ENCODE results near the gene PPP2R5C. TPM values are rescaled to one million over a fixed set of nuclear protein-coding genes. Genes with fewer than 3 reads are reported as not detected.

The PPP2R5C gene
- total and polyA plus RNA-seq, 9 of the 15 experiments (the other 6 are each of a cell fraction or from before 2014, with no cell fraction given) = 284 to 617 (median 395) TPM

DNA sequence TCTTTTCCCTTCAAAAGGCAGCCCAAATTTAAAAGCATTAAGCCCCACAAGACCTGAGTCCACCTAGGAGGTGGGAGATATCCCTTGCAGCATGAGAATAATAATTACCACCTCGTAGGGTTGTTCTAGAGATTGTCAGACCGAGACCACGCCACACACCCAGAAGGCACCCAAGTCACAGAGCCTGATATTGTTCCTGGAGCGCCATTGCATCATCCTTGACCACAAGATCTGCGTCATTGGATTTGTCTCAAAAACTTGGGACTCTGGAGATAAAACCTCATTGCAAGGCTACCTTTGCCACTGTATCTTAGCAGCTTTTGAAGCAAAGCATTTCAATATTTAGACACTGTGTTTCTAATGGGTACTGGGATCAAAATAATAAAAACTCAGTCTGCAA is 29.4 kb upstream of the PPP2R5C start (continued):
- TF ChIP-seq JUND (IDR thresholded peaks at IDR 0.05; ENCODE audit: borderline replicate concordance, low read depth, low read length) (peak; percentile 92), JUND (tag; IDR thresholded peaks at IDR 0.05; ENCODE audit: borderline replicate concordance, low read depth, low read length) (peak; percentile 81; the same call in 2 of the 3 replicates), MYC (IDR thresholded peaks at IDR 0.05; ENCODE audit: low read depth, low read length) (peak; percentile 47), MYC (CRISPR knock-in tag; IDR thresholded peaks at IDR 0.05; ENCODE audit: borderline replicate concordance, low read depth) (no peak), HOXB6 (CRISPR knock-in tag; IDR thresholded peaks at IDR 0.05; ENCODE audit: borderline replicate concordance) (no peak), SNAPC5 (CRISPR knock-in tag; IDR thresholded peaks at IDR 0.05) (no peak), ZBTB2 (IDR thresholded peaks at IDR 0.05) (no peak), NFIX (CRISPR knock-in tag; IDR thresholded peaks at IDR 0.05; ENCODE audit: low read depth) (no peak), TCF7L2 (IDR thresholded peaks at IDR 0.05; ENCODE audit: low read depth, low read length) (no peak), NRF1 (conservative IDR thresholded peaks at IDR 0.05 in 1 of 2, IDR thresholded peaks at IDR 0.05 in 1 of 2) (no peak), CREB3L1 (IDR thresholded peaks at IDR 0.05; ENCODE audit: borderline replicate concordance, low read depth) (no peak), MEIS2 (IDR thresholded peaks at IDR 0.05; ENCODE audit: partially characterized antibody) (no peak), SPI1 (IDR thresholded peaks at IDR 0.05; ENCODE audit: borderline replicate concordance, low read depth, low read length) (no peak), ZNF444 (CRISPR knock-in tag; IDR thresholded peaks at IDR 0.05) (no peak)
- TF ChIP-seq, protein P1, sequence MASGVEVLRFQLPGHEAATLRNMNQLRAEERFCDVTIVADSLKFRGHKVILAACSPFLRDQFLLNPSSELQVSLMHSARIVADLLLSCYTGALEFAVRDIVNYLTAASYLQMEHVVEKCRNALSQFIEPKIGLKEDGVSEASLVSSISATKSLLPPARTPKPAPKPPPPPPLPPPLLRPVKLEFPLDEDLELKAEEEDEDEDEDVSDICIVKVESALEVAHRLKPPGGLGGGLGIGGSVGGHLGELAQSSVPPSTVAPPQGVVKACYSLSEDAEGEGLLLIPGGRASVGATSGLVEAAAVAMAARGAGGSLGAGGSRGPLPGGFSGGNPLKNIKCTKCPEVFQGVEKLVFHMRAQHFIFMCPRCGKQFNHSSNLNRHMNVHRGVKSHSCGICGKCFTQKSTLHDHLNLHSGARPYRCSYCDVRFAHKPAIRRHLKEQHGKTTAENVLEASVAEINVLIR (CRISPR knock-in tag; IDR thresholded peaks at IDR 0.05) = 0 out of 2 replicates have a peak, but pooled peaks have one; percentile 40
- TF ChIP-seq, protein P2, sequence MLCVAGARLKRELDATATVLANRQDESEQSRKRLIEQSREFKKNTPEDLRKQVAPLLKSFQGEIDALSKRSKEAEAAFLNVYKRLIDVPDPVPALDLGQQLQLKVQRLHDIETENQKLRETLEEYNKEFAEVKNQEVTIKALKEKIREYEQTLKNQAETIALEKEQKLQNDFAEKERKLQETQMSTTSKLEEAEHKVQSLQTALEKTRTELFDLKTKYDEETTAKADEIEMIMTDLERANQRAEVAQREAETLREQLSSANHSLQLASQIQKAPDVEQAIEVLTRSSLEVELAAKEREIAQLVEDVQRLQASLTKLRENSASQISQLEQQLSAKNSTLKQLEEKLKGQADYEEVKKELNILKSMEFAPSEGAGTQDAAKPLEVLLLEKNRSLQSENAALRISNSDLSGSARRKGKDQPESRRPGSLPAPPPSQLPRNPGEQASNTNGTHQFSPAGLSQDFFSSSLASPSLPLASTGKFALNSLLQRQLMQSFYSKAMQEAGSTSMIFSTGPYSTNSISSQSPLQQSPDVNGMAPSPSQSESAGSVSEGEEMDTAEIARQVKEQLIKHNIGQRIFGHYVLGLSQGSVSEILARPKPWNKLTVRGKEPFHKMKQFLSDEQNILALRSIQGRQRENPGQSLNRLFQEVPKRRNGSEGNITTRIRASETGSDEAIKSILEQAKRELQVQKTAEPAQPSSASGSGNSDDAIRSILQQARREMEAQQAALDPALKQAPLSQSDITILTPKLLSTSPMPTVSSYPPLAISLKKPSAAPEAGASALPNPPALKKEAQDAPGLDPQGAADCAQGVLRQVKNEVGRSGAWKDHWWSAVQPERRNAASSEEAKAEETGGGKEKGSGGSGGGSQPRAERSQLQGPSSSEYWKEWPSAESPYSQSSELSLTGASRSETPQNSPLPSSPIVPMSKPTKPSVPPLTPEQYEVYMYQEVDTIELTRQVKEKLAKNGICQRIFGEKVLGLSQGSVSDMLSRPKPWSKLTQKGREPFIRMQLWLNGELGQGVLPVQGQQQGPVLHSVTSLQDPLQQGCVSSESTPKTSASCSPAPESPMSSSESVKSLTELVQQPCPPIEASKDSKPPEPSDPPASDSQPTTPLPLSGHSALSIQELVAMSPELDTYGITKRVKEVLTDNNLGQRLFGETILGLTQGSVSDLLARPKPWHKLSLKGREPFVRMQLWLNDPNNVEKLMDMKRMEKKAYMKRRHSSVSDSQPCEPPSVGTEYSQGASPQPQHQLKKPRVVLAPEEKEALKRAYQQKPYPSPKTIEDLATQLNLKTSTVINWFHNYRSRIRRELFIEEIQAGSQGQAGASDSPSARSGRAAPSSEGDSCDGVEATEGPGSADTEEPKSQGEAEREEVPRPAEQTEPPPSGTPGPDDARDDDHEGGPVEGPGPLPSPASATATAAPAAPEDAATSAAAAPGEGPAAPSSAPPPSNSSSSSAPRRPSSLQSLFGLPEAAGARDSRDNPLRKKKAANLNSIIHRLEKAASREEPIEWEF (CRISPR knock-in tag; IDR thresholded peaks at IDR 0.05) = no peak
- TF ChIP-seq, protein P3, sequence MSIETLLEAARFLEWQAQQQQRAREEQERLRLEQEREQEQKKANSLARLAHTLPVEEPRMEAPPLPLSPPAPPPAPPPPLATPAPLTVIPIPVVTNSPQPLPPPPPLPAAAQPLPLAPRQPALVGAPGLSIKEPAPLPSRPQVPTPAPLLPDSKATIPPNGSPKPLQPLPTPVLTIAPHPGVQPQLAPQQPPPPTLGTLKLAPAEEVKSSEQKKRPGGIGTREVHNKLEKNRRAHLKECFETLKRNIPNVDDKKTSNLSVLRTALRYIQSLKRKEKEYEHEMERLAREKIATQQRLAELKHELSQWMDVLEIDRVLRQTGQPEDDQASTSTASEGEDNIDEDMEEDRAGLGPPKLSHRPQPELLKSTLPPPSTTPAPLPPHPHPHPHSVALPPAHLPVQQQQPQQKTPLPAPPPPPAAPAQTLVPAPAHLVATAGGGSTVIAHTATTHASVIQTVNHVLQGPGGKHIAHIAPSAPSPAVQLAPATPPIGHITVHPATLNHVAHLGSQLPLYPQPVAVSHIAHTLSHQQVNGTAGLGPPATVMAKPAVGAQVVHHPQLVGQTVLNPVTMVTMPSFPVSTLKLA (conservative IDR thresholded peaks at IDR 0.05) = no peak
